OCI-LY3 (cell line): ENCODE measurements around the gene SLC39A2.

Source experiments
- EZH2phosphoT487 ChIP-seq: fragments of 200-600 bp; shearing (Covaris generic); IDR thresholded peaks from 2 replicates; pipeline ENCODE4 v1.6.1; 2018; ENCODE audit warnings: antibody characterized with exemption, mixed run types, low read depth
- TF ChIP-seq, protein P1 (sequence below): fragments of 200-600, 300-600 bp; sonication (generic); IDR thresholded peaks from 2 replicates; pipeline ENCODE4 v1.5.1; 2014; ENCODE audit warnings: antibody characterized with exemption, low read length, low read depth

DNA sequence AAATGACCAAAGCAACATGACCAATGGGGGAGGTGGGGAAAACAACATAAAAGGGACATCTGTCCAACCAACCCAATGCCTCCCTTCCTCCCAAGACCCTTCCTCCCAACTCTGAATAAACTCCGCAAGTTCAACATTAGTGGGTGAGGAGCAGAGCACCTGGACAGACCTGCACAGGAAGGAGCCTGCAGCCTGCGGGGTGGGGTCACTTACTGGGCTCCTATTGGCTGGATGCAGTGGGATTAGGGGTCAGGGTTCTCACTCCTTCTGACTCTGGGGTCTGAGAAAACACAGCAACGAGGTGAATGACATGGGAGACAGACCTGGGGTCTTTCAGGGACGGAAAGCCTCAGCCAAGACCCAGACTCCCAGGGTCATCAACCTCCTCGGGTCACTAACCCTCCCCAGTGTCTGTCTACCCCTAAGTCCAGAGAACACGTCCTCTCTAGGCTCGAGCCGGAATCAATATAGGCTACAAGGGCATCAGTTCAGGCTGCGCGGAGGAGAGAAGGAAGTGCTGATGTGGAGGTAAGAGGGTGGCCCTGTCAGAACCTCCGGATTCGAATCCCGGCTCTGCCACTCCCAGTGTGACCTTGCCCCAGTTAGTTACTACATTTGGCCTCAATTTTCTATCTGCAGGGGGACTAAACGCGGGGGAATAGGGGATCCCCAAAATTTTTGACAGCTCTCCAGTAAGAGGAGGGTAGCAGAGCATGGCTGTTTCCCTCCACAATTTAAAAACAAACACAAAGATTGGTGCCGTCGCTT lies 24.9 kb downstream of the SLC39A2 start:
- TF ChIP-seq, protein P1, sequence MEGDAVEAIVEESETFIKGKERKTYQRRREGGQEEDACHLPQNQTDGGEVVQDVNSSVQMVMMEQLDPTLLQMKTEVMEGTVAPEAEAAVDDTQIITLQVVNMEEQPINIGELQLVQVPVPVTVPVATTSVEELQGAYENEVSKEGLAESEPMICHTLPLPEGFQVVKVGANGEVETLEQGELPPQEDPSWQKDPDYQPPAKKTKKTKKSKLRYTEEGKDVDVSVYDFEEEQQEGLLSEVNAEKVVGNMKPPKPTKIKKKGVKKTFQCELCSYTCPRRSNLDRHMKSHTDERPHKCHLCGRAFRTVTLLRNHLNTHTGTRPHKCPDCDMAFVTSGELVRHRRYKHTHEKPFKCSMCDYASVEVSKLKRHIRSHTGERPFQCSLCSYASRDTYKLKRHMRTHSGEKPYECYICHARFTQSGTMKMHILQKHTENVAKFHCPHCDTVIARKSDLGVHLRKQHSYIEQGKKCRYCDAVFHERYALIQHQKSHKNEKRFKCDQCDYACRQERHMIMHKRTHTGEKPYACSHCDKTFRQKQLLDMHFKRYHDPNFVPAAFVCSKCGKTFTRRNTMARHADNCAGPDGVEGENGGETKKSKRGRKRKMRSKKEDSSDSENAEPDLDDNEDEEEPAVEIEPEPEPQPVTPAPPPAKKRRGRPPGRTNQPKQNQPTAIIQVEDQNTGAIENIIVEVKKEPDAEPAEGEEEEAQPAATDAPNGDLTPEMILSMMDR: no peak
- TF ChIP-seq EZH2phosphoT487: no peak
